ENCODE data around the gene NUBPL.

GRCh38 chr14:31578792-31579501, 17.7 kb downstream of the NUBPL start:
- TF ChIP-seq CTCF (conservative IDR thresholded peaks at IDR 0.05; ENCODE audit: low read length), result no peak
- TF ChIP-seq EZH2phosphoT487 (IDR thresholded peaks at IDR 0.05; ENCODE audit: borderline replicate concordance, low read depth, low read length), result no peak
